GM18873 (cell line): ENCODE measurements around the gene DPP4.
"Not testable (repeated sequence)": the region's sequence is repeated elsewhere in the genome, so short reads cannot be mapped to it uniquely, and the experiment has no call there.

Source experiments
- ATAC-seq: cut with Tn5 transposase; IDR thresholded peaks from one replicate; pipeline ENCODE4 v1.9.1; 2021; ENCODE audit warnings: mild to moderate bottlenecking, moderate library complexity, moderate number of reproducible peaks; ENCODE audit not compliant: unreplicated experiment, low FRiP score

DPP4 gene

DNA sequence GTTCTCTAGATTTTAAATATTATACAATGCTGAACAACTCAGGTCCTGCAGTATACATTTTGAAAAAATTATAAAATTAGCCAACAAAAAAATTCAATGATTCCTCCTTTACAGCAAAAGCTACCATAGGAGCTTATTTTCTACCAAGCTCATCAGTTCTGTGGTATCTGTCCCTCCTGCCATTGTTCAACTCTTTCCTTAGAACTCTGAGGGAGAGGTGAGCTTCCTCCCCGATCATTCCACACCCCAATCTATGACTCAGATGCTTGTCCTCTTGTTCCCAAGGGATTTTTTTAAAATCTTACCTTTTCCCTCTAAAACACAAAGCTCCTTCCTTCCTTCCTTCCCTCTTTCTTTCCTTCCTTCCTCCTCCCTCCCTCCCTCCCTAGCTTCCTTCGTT is 13.5 kb downstream of the DPP4 start:
- no peak for ATAC-seq

DNA sequence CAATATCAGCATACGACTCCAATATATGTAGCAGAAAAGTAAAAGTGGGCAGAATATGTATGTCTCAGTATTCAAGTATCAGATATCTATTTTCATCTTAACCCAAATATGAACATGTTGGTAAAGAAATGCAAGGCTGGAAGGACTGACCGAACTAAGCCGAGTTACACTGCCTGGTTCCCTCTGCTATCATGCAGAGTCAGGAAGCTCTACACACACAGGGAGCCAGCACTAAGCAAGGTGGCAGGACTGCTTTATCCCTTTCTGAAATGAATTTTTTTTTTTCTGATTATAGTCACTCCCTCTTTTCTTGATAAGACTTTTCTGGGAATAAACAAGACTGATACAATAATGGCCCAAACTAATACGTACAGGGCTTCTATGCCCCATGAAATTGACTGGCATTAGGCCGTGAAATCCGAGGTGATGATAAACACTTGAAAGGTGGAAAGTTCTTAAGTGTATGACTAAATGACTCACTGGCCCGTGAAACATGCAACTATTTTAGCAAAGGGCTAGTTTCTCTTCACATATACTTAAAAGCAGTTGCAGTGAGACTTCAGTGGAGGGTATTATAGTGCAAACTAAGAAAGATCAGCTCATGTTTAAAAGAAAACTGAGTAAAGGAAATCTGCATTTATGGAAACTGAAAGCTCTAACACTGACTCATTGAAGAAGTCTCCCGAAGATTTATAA is 14.9 kb downstream of the DPP4 start:
- ATAC-seq, result peak; percentile 89

DNA sequence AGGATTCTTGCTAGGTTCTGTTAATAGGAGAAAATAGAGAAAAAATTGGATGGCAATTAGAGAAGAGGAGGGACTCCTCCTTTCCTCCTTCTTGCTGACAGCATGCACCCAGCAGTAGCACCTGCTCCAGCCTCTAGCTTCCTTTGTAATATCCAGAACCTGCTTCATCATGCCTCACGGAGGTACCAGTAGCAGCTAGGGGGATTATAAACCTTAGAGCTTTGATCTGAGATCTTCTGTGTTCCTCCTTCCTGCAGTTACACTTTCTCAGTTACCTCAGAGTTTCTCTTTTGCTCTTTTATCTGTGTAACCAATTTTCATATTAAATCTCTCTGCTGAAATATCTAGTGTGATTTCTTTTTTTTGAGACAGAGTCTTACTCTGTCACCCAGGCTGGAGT is 16.6 kb downstream of the DPP4 start:
- ATAC-seq, result no peak

DNA sequence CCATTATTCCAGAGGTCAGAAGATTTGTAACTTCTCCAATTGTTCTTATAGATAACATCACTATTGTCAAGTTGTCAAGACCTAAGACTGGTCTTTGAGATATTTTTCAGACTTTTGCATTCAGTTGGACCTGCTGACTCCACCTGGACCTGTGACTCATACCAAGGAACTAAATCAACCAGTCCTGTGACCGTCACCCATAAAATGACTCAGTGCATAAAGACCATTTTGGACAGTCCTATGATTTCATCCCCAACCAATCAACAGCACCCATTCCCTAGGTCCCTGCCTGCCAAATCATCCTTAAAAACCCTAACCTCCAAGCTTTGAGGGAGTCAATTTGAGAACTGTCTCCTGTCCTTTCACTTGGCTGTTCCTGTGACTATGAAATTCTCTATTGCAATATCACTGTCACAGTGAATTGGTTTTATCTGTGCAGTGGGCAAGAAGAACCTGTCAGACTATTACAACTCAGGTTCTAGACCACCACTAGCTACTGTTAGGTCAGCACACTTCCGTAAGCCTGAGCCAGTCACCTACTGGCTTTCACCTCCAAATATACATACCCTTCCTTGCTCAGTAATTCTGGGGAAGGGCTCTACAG is 17.1 kb downstream of the DPP4 start:
- no peak for ATAC-seq

DNA sequence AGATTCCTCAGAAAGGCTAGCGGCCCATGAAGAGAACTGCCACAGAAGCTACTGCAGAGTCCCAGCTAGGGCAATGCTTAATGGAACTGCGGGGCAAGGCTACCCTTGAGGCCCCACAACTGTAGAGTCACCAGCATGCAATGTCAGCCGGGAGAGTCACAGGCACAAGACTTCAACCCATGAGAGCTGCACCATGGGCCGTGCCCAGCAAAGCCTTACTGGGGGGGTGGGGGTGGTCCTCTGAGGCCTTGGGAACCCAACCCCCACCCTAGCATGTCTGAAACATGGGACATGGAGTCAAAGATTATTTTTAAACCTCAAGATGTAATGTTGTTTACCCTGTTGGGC is 20.2 kb downstream of the DPP4 start:
- no peak for ATAC-seq

DNA sequence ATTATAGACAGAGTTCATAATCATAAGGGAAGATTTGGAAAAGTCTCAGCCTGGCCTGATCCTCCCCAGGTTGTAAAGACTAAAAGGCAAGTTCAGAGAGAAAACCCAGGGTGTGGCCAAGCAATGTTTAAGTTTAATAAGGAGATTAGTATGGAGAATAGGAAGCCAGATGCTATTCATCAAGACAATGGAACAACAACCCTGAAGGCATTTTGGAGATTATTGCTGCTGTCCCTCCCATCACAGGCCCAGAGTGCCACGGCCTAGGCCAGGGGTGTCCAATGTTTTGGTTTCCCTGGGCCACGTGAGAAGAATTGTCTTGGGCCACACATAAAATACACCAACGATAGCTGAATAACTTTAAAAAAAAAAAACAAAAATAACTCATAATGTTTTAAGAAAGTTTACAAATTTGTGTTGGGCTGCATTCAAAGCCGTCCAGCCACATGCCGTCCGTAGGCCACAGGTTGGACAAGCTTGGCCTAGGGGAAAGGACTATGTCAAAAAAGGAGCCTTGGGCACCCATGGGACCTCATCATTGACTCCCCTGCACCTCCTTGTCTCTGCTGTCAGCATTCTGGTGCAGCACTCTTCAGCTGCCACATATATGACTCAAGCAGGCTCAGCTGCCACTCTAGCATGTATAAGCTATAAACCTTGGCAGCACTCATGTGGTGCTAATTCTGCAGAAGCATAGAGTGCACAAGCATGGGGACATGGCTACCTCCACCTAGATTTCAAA is 20.8 kb downstream of the DPP4 start:
- no peak for ATAC-seq

DNA sequence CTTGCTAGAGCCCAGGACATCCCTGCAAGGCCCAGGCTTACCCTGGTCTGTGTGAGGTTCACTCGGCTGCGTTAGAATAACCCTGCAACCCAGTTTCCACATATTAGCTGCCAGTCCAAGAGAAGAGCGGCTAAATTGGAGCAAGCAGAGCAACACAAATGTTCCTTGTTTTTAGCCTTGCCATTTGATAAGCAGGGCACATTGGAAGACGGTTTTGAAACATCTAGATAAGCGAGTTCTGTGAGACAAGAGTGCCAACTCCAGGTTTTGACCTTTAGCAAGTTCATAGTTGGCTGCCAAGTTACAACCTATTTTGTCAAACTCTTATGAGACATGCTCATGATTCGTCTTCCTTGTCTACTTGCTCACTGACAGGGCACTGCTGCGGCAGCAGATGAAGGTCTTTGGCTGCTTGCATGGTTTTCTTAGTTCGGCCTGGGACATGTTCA is 23.5 kb downstream of the DPP4 start:
- ATAC-seq, result no peak

DNA sequence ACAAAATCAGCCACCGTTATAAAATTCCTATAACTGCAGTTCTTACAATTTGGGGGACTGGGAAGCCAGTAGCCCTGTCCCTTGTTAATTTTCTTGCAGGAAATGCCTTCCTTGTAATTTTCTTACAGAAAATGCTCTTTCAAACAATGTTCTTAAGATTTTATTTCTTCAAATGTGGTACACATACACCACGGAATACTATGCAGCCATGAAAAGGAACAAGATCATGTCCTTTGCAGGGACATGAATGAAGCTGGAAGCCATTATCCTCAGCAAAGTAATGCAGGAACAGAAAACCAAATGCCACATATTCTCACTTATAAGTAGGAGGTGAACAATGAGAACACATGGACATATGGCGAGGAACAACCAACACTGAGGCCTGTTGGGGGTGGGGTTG is 24.9 kb downstream of the DPP4 start:
- not testable (repeated sequence) for ATAC-seq

DNA sequence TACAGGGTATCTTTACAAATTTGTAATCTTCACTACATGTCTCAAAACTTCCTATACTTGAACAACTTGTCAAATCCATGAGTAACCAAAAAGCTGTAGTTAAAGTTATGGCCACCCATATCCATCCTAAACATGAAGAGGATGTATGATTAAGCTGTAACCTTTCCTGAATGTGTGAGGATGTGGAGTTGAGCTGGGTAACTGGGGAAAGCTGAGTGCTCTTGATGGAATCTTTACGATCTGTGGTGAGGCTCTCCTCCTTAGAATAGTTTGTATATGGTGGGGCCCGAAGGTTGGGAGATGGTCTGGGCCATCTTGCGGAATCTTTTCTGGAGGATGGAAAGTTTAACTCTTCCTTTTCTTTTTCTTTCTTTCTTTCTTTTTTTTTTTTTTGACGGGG is 29.4 kb downstream of the DPP4 start:
- no peak for ATAC-seq

DNA sequence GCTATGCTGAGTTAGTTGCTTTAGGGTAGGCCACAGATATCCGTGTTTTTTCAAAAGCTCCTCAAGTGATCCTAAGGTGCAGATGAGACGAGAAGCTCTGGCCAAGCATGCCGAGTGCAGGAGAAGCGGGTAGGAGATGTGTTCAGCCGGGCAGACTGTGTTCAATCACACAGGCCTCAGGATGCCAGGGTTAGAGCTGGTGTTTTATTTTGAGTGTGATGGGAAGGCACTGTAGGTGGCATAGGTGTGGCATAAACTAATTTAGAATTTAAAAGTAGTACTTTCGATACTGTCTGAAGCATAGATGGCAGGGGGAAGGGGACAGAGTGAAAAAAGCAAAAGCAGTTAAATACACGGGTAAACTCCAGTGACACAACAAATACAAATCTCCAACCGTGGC is 30.9 kb downstream of the DPP4 start:
- no peak for ATAC-seq

DNA sequence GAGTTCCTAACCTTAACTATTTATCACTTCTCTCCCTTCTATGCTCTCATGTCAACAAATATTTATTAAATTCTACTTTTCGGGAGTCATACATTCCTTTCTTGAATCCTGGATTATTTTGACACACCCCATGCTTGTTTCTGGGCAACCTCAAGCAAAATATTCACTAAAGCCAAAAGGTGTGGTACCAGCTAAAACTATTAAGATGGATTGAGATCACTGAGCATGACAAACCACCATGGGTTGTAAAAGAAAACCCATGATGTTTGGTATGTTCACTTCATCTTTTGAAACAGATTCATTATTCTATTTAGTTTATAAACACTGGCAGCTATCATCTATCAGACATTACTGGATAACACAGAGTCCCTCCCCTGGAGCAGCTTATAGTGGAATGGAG is 32.5 kb downstream of the DPP4 start:
- ATAC-seq, result no peak

DNA sequence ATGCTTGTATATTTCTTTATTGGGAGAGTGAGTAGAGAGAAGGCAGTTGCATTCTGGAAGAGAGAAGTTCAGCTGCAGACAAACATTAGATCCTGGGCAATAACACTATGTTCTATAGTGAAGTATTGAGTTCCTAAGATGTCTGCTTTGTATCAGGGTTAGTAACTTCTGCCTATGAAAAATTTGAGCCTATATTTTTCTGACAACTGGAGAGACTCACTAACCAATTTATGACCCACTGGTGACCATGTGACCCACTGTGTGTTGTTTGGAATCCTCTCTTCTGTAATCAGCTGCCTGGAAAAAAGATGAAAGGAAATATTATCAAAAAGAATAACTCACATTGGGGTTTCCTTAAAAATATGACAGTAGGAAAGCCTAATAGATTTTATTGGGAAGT is 35.3 kb downstream of the DPP4 start:
- ATAC-seq, result no peak

DNA sequence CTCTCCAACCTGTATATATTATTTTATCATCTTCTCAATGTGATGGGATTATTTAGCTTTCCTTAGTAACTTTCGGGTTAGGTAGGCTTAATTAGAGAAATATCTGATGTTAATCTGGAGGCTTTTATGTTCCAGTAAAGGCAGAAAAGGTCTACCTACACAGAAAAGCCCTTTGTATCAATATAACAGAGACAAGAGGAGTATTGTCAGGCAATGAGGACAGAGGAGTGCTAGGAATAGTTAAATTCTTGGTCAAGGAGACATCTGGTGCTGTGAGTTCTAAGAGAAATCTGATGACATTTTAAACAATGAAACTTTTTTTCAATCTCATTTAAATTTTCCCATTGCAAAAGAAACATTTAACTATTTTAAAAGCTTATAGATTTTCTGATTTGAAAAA is 36.1 kb downstream of the DPP4 start:
- no peak for ATAC-seq

DNA sequence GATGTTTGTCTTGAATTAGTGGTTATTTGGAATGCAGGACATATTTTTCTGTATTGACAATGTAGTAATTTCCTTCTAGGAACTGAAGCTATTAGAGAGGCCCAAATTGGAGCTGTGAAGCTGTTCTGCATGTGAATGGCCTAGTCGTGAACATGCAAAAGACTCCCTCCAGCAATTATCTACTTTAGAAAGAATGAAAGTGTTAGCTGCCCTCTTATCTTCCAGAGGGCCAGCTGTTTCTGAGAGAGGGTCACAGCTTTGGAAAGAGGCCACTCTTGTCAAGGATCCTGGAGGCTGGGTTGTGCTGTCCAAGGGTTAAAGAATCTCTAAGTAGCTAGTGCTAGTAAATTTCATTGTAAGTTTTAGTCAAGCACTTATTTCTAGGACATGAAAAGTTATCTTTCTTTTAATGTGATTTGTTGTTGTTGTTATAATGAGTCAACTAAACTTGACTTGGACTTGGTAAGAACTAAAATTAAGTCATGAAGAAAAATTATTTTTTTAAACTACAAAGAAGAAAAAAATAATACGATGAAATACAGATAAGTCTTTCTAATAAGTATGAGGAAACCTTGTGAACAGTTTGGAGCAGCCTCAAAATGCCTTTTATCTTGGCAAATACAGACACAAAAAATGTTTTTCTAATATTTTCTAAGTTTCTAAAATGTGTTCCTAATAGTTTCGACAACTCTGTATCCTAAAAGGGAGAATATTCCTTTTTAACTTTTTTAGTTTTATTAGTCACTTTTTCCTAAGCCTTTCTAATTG is 36.8 kb downstream of the DPP4 start:
- ATAC-seq, result no peak

DNA sequence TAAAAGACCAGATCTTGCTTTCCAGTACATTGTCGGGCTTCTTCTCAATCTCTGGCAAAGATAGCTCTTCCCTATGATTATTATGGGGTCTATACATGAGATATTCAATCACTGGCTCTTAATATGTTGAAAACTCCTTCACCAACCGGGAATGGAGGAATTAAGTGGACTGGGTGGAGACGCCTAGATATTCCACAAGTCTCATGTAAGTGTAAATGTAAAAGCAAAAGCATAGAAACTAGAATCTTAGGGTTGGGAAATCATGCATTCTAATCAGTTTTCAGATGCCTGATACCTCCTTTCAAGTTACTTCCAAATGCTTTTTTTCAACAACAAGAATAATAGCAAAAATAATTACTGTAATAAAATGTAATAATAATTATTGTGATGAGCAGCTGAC is 38.0 kb downstream of the DPP4 start:
- no peak for ATAC-seq

DNA sequence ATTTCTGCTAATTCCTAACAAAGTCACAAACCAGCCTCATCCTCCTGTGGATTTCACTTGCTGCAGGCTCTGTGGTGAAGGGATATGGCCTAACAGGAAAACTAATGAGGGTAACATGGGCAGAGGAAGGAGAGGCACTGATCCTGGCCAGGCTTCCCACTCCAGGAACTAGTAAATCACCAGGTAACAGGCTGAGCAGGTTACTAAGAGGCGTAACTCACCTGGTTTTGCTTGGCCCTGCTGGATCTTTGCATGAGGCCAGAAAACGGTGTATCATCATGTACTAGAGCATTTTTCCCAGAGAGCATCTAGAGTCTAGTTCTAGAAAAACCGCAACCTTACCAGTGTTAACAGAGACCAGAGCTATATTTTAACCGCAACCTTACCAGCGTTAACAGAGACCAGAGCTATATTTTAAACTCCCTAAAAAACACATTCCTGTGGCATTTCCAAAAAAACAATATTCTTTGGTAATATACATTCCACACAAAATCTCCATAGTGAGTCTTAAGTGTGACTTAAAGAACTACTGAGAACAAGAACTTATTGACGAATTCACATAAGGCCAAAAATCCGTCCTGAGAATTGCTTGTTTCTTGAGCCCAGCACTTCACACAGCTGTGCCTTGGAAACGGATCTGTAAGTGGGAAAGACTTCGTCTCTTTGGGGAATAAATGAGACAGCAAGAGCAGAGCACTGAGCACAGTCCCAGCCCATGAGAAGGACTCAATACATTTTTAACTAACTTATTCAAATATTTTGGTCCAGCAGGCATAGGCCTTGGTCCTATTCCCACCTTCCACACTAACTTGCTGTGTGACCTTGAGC is 43.4 kb downstream of the DPP4 start:
- ATAC-seq, result no peak

DNA sequence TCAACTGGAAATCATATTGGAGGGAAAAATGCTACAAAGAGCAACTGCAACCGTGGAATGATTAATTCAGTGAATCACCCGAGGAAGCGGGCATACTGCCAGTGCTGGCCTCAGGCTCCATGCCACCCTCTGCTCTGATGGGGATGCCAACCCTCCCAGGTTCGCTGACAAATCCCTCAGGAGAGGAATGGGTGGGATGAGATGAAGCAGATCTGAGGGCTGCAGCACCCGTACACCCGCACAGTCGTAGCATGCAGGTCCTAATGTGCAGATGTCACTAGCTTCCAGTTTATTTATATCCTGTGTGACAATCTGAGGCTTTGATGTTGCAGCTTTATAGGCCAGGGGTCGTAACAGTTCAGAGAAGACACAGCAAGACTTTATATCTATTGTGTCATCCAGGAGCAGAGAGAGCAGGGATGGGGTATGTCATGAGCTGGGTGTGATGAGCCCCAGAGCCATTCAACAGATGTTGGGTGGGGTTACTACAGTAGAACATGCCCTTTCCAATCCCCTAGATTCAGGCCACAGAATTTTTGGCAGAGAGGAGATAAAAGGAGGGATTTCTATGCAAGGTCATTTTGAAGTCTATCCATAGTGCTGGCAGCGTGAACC is 44.6 kb downstream of the DPP4 start:
- no peak for ATAC-seq

DNA sequence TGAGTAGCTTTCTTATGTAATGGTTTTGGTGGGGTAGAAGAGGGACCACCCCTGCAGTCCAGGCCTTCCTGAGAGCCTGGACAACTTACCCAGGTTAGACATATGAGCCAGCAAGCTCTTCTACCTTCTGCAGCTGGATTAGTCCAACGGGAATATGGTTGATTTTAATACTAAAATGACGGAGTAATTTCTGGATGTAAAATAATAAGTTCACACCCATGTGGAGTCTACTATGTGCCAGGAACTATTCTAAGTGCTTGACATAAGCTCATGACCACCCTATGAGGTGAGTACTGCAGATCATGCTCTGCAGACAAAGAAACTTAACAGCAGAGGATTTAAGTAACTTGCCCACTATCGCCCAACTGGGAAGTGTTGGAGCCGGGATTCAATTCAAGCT is 45.5 kb downstream of the DPP4 start:
- ATAC-seq, result no peak

DNA sequence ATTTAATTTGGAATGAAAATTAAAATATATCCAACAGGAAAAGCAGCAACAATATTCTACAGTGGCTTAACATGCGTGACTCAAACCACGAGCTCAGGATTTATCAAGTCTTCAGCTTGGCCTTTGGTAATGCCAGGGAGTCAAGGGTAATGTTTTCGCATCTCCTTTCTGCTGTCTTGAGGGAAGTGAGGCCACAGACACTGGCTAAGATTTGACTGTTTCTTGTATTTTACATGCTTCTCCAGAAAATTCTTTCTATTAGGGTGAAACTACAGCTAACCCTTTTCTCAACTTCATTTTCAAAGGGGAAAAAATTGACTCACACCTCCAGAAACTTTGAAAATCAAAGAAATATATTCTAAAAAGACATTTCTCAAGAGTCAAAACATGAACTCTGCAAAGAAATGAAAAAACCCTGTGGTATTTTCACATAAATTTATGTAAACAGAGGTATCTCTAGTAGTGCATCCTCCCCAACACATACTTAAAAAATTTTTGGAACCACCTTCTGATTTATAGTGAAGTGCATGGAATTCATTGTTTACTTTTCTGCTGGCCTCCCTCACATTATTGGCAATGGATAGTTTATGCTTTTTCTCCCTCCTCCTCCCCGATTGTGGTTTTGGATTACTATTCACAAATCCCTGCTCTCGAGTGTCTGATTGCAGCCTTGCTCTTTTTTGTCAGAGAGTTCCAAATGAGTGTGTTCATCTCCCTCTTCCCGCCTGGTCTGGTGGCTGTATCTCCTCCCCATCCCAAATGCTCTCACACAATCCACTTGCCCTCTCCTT is 48.7 kb downstream of the DPP4 start:
- ATAC-seq, result no peak
